ENCODE measurements around the gene LSM7.

LSM7 gene

GRCh38 chr19:2296141-2296540 lies 32.2 kb downstream of the LSM7 start:
- TF ChIP-seq CTCF (IDR thresholded peaks at IDR 0.05; ENCODE audit: control insufficient read depth, insufficient read depth, low read depth, low read length, missing control alignments): no peak
- DNase-seq (ENCODE audit: low read depth): no peak
- H3K4me3 ChIP-seq (ENCODE audit: control insufficient read depth, low read depth, low read length): no peak overlapping the region

GRCh38 chr19:2294687-2295335 lies 33.6 kb downstream of the LSM7 start:
- no peak for TF ChIP-seq CTCF (IDR thresholded peaks at IDR 0.05; ENCODE audit: control insufficient read depth, insufficient read depth, low read depth, low read length, missing control alignments)
- H3K4me3 ChIP-seq (ENCODE audit: control insufficient read depth, low read depth, low read length): peak overlapping the region; percentile 18
- peak; percentile 62 for DNase-seq (ENCODE audit: low read depth)

- no peak overlapping the region for H3K4me3 ChIP-seq (ENCODE audit: control insufficient read depth, low read depth, low read length)
- no peak for DNase-seq (ENCODE audit: low read depth)
- TF ChIP-seq CTCF (IDR thresholded peaks at IDR 0.05; ENCODE audit: control insufficient read depth, insufficient read depth, low read depth, low read length, missing control alignments): no peak
These were observed 37.1 kb downstream of the LSM7 start for GRCh38 chr19:2291185-2291751.

- TF ChIP-seq CTCF (IDR thresholded peaks at IDR 0.05; ENCODE audit: control insufficient read depth, insufficient read depth, low read depth, low read length, missing control alignments): no peak
- H3K4me3 ChIP-seq (ENCODE audit: control insufficient read depth, low read depth, low read length): no peak overlapping the region
- no peak for DNase-seq (ENCODE audit: low read depth)
These were observed 37.8 kb downstream of the LSM7 start for GRCh38 chr19:2290441-2291184.

GRCh38 chr19:2289714-2290435 lies 38.5 kb downstream of the LSM7 start:
- H3K4me3 ChIP-seq (ENCODE audit: control insufficient read depth, low read depth, low read length): peak overlapping the region; percentile 28
- no peak for TF ChIP-seq CTCF (IDR thresholded peaks at IDR 0.05; ENCODE audit: control insufficient read depth, insufficient read depth, low read depth, low read length, missing control alignments)
- no peak for DNase-seq (ENCODE audit: low read depth)

Data from AG09309 (cell line).